SK-N-SH treated with all-trans-retinoic acid at 6 μM for 48 hours (cell line): ENCODE data around the gene BMP8A.

Source experiments
- ATAC-seq: fragments of 200-7000 bp; cut with Tn5 transposase; 3 replicates; pipeline ENCODE4 v1.9.1; 2020; ENCODE audit warnings: mild to moderate bottlenecking, moderate library complexity
- ARNTL ChIP-seq: fragments of 450-650 bp; formaldehyde crosslinking; IDR thresholded peaks from 2 replicates; pipeline ENCODE4 v1.5.0; 2020; ENCODE audit warnings: low read depth, mild to moderate bottlenecking, moderate library complexity, borderline replicate concordance
- BACH2 ChIP-seq: fragments of 250-450 bp; sonication (Bioruptor Pico); IDR thresholded peaks from 2 replicates; pipeline ENCODE4 v1.9.0; 2021; ENCODE audit warnings: mild to moderate bottlenecking, borderline replicate concordance
- CREB5 ChIP-seq: fragments of 250-450 bp; sonication (Bioruptor Pico); IDR thresholded peaks from 2 replicates; pipeline ENCODE4 v1.5.1; 2020; ENCODE audit warnings: low read depth, mild to moderate bottlenecking, moderate library complexity
- CSDC2 ChIP-seq: fragments of 250-450 bp; sonication (Bioruptor Pico); IDR thresholded peaks from 2 replicates; pipeline ENCODE4 v1.5.0; 2020; ENCODE audit warnings: mild to moderate bottlenecking, moderate library complexity
- CSRNP3 ChIP-seq: fragments of 250-450 bp; sonication (Bioruptor Pico); IDR thresholded peaks from 2 replicates; pipeline ENCODE4 v1.5.1; 2021; ENCODE audit warnings: mild to moderate bottlenecking, moderate library complexity
- ESRRG ChIP-seq: fragments of 250-450 bp; sonication (Bioruptor Pico); IDR thresholded peaks from 2 replicates; pipeline ENCODE4 v1.6.1; 2021; ENCODE audit warnings: mild to moderate bottlenecking
- GLIS3 ChIP-seq: fragments of 250-450 bp; sonication (Bioruptor Pico); IDR thresholded peaks from 2 replicates; pipeline ENCODE4 v1.5.0; 2020; ENCODE audit warnings: mild to moderate bottlenecking, moderate library complexity
- ISL1 ChIP-seq: fragments of 250-450 bp; sonication (Bioruptor Pico); IDR thresholded peaks from 2 replicates; pipeline ENCODE4 v2.1.2; 2022; ENCODE audit warnings: mild to moderate bottlenecking, moderate library complexity
- OSR1 ChIP-seq: fragments of 250-450 bp; sonication (Bioruptor Pico); IDR thresholded peaks from 2 replicates; pipeline ENCODE4 v1.8.0; 2022; ENCODE audit warnings: moderate library complexity, mild to moderate bottlenecking, inconsistent platforms
- PATZ1 ChIP-seq: fragments of 250-450 bp; sonication (Bioruptor Pico); IDR thresholded peaks from 2 replicates; pipeline ENCODE4 v1.8.0; 2020; ENCODE audit warnings: mild to moderate bottlenecking, moderate library complexity, borderline replicate concordance
- POU6F1 ChIP-seq: fragments of 250-450 bp; sonication (Bioruptor Pico); IDR thresholded peaks from 2 replicates; pipeline ENCODE4 v1.8.0; 2021; ENCODE audit warnings: low read depth, mild to moderate bottlenecking, moderate library complexity, borderline replicate concordance
- PPARA ChIP-seq: fragments of 250-450 bp; sonication (Bioruptor Pico); IDR thresholded peaks from 2 replicates; pipeline ENCODE4 v1.5.0; 2020; ENCODE audit warnings: mild to moderate bottlenecking, borderline replicate concordance
- RARB ChIP-seq: fragments of 250-450 bp; sonication (Bioruptor Pico); IDR thresholded peaks from 2 replicates; pipeline ENCODE4 v1.8.0; 2021; ENCODE audit warnings: mild to moderate bottlenecking, moderate library complexity
- SNAI2 ChIP-seq: fragments of 250-450 bp; sonication (Bioruptor Pico); IDR thresholded peaks from 2 replicates; pipeline ENCODE4 v1.5.0; 2020; ENCODE audit warnings: mild to moderate bottlenecking, moderate library complexity
- TCF4 ChIP-seq: fragments of 250-450 bp; sonication (Bioruptor Pico); IDR thresholded peaks from 2 replicates; pipeline ENCODE4 v1.8.0; 2021; ENCODE audit warnings: mild to moderate bottlenecking, moderate library complexity, borderline replicate concordance
- TOX ChIP-seq: fragments of 250-450 bp; sonication (Bioruptor Pico); IDR thresholded peaks from 2 replicates; pipeline ENCODE4 v1.8.0; 2021; ENCODE audit warnings: mild to moderate bottlenecking, moderate library complexity, borderline replicate concordance
- TSHZ2 ChIP-seq: fragments of 250-450 bp; sonication (Bioruptor Pico); IDR thresholded peaks from 2 replicates; pipeline ENCODE4 v1.5.0; 2020; ENCODE audit warnings: mild to moderate bottlenecking, moderate library complexity
- ZC3H10 ChIP-seq: fragments of 250-450 bp; sonication (Bioruptor Pico); IDR thresholded peaks from 2 replicates; pipeline ENCODE4 v1.5.1; 2021; ENCODE audit warnings: mild to moderate bottlenecking, moderate library complexity
- ZFP3 ChIP-seq: fragments of 250-450 bp; sonication (Bioruptor Pico); IDR thresholded peaks from 2 replicates; pipeline ENCODE4 v1.5.0; 2020; ENCODE audit warnings: mild to moderate bottlenecking, moderate library complexity
- ZFP30 ChIP-seq: fragments of 450-650 bp; formaldehyde crosslinking; IDR thresholded peaks from 2 replicates; pipeline ENCODE4 v1.5.0; 2022; ENCODE audit warnings: mild to moderate bottlenecking, moderate library complexity
- ZNF565 ChIP-seq: fragments of 450-650 bp; formaldehyde crosslinking; conservative IDR thresholded peaks from 2 replicates; pipeline ENCODE4 v1.5.0; 2020; ENCODE audit warnings: low read depth, mild to moderate bottlenecking, moderate library complexity
- ZNF70 ChIP-seq: fragments of 450-650 bp; formaldehyde crosslinking; IDR thresholded peaks from 2 replicates; pipeline ENCODE4 v1.5.0; 2020; ENCODE audit warnings: mild to moderate bottlenecking, moderate library complexity

BMP8A gene

GRCh38 chr1:39562886-39563285 lies 71.5 kb downstream of the BMP8A start:
- ATAC-seq, result no peak
- TF ChIP-seq ESRRG (CRISPR knock-in tag), result no peak
- no peak for TF ChIP-seq PATZ1 (CRISPR knock-in tag)
- TF ChIP-seq CREB5 (CRISPR knock-in tag), result no peak
- no peak for TF ChIP-seq ZFP3 (CRISPR knock-in tag)
- TF ChIP-seq BACH2, result no peak
- no peak for TF ChIP-seq SNAI2 (CRISPR knock-in tag)

GRCh38 chr1:39563669-39564068 lies 72.2 kb downstream of the BMP8A start:
- TF ChIP-seq ZFP3 (CRISPR knock-in tag), result no peak
- no peak for TF ChIP-seq GLIS3 (CRISPR knock-in tag)
- TF ChIP-seq CSRNP3, result no peak
- TF ChIP-seq RARB (CRISPR knock-in tag), result no peak
- TF ChIP-seq PATZ1 (CRISPR knock-in tag), result no peak
- no peak for TF ChIP-seq TCF4 (CRISPR knock-in tag)
- no peak for TF ChIP-seq TSHZ2 (CRISPR knock-in tag)
- no peak for TF ChIP-seq BACH2
- no peak for TF ChIP-seq ZC3H10 (CRISPR knock-in tag)
- TF ChIP-seq TOX (CRISPR knock-in tag), result no peak
- TF ChIP-seq CSDC2, result no peak
- TF ChIP-seq ZNF565 (CRISPR knock-in tag), result no peak
- TF ChIP-seq OSR1, result no peak
- TF ChIP-seq ZFP30 (CRISPR knock-in tag), result no peak
- no peak for TF ChIP-seq ESRRG (CRISPR knock-in tag)
- TF ChIP-seq PPARA (CRISPR knock-in tag), result no peak
- no peak for TF ChIP-seq ZNF70 (CRISPR knock-in tag)
- no peak for TF ChIP-seq SNAI2 (CRISPR knock-in tag)
- TF ChIP-seq, all 23 proteins: peak for 0
- ATAC-seq, result no peak

GRCh38 chr1:39564340-39564739 lies 72.9 kb downstream of the BMP8A start:
- TF ChIP-seq CSDC2, result no peak
- TF ChIP-seq ARNTL (CRISPR knock-in tag), result no peak
- TF ChIP-seq ZNF565 (CRISPR knock-in tag), result no peak
- TF ChIP-seq PPARA (CRISPR knock-in tag), result no peak
- no peak for TF ChIP-seq ZFP3 (CRISPR knock-in tag)
- no peak for TF ChIP-seq TOX (CRISPR knock-in tag)
- TF ChIP-seq POU6F1, result no peak
- no peak for TF ChIP-seq BACH2
- TF ChIP-seq ISL1 (CRISPR knock-in tag), result no peak
- ATAC-seq, result no peak
